Tibial artery (tissue), 4 donors: ENCODE data around the gene BCAR1.

Experiments
- DNase-seq, 2 donors: peaks; one replicate each; pipeline ENCODE4 v3.0.0-alpha.2; 2019
- H3K27ac ChIP-seq, 2 donors: fragments of 200-600 bp; sonication (generic) in 1 of 2; 1 replicate in 1 of 2; 2 replicates in 1 of 2; pipeline ENCODE4 v1.5.1; 2018 to 2019; ENCODE audit warnings: mild to moderate bottlenecking in 1 of 2
- H3K27me3 ChIP-seq, 2 donors: fragments of 200-600 bp; sonication (generic) in 1 of 2; one replicate each; pipeline versions ENCODE4 v1.5.1 to v1.6.0; 2016 to 2019
- H3K36me3 ChIP-seq, 3 donors: fragments of 200-600 bp; sonication (generic) in 2 of 3; one replicate each; pipeline ENCODE4 v1.5.1; 2016 to 2019; ENCODE audit warnings: mild to moderate bottlenecking in 2 of 3
- H3K4me1 ChIP-seq, 4 donors: fragments of 200-600 bp; sonication (generic) in 2 of 4; 1 replicate in 3 of 4; 2 replicates in 1 of 4; pipeline ENCODE4 v1.5.1; 2016 to 2019
- H3K4me3 ChIP-seq, 2 donors: fragments of 200-600 bp; sonication (generic) in 1 of 2; 1 replicate in 1 of 2; 2 replicates in 1 of 2; pipeline ENCODE4 v1.5.1; 2018 to 2019; ENCODE audit warnings: mild to moderate bottlenecking in 2 of 2
- H3K9me3 ChIP-seq, 3 donors: fragments of 200-600 bp; sonication (generic) in 1 of 3; one replicate each; pipeline ENCODE4 v1.5.1; 2016 to 2019
- intact Hi-C: fragments of 100-400 bp; cut with DNase I; formaldehyde crosslinking; loops from one replicate; pipeline ENCODE4 v1.15.0; 2023; ENCODE audit warnings: low total_unique reads
- TF ChIP-seq, protein P1 (sequence below), 2 experiments: fragments of 200-600 bp in 1 of 2; fragments of 450-650 bp in 1 of 2; IDR thresholded peaks; one replicate each; pipeline ENCODE4 v1.5.1; 2017 to 2019; ENCODE audit warnings: antibody characterized with exemption in 2 of 2, mild to moderate bottlenecking in 1 of 2, moderate library complexity in 1 of 2

Gene BCAR1

GRCh38 chr16:75233611-75233938 is 17.8 kb downstream of the BCAR1 start:
- H3K4me3 ChIP-seq = no peak overlapping the region
- H3K36me3 ChIP-seq = peaks cover 49 to 84% (median 56%) of the 10 kb centered on the region in 3 donors
- no peaks in the 10 kb centered on the region for H3K9me3 ChIP-seq
- peaks cover 0 to 50% (median 31%) of the 10 kb centered on the region in 4 donors for H3K4me1 ChIP-seq
- TF ChIP-seq, protein P1, sequence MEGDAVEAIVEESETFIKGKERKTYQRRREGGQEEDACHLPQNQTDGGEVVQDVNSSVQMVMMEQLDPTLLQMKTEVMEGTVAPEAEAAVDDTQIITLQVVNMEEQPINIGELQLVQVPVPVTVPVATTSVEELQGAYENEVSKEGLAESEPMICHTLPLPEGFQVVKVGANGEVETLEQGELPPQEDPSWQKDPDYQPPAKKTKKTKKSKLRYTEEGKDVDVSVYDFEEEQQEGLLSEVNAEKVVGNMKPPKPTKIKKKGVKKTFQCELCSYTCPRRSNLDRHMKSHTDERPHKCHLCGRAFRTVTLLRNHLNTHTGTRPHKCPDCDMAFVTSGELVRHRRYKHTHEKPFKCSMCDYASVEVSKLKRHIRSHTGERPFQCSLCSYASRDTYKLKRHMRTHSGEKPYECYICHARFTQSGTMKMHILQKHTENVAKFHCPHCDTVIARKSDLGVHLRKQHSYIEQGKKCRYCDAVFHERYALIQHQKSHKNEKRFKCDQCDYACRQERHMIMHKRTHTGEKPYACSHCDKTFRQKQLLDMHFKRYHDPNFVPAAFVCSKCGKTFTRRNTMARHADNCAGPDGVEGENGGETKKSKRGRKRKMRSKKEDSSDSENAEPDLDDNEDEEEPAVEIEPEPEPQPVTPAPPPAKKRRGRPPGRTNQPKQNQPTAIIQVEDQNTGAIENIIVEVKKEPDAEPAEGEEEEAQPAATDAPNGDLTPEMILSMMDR (IDR thresholded peaks at IDR 0.05) = no peak
- DNase-seq = no peak
- intact Hi-C loops = no loop called here
- H3K27ac ChIP-seq = peak overlapping the region; percentile 44 to 61
- no peaks in the 10 kb centered on the region for H3K27me3 ChIP-seq

GRCh38 chr16:75231570-75231969 is 19.9 kb downstream of the BCAR1 start:
- Histone ChIP-seq H3K4me3 (no peak overlapping the region), H3K36me3 (peaks cover 59 to 86% (median 68%) of the 10 kb centered on the region in 3 donors), H3K27ac (no peak overlapping the region), H3K9me3 (no peaks in the 10 kb centered on the region), H3K4me1 (peaks cover 0 to 29% (median 12%) of the 10 kb centered on the region in 4 donors), H3K27me3 (no peaks in the 10 kb centered on the region)
- intact Hi-C loops = no loop called here
- no peak for DNase-seq
- TF ChIP-seq, protein P1 (IDR thresholded peaks at IDR 0.05) = no peak

DNA sequence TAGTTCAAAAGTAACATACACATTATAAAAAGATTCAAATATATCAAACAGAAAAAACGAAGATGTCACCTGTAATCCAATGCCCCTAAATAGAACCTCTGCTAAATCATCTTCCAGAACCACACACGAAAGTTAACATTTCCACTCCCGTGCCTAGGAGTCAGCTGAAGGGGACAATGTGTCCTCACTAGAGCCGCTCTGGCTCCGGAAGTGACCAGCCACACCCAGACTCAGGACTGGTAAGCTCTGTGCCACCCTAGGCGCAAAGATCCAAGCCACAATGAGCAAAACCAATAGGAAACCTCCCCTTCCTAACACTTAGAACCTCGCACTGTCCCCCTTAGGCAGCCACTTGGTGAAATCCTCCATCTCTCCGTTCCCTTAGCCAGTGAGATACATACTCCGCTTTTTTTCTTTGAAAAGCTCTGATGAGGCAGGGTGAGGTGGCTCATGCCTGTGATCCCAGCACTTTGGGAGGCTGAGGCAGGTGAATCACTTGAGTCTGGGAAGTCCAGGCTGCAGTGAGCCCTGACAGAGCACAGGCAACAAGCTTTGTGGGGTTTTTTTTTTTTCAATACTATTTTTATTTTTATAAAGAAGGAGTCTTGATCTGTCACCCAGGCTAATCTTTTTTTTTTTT is 20.8 kb downstream of the BCAR1 start:
- intact Hi-C loops = no loop called here
- Histone ChIP-seq H3K4me1 (peaks cover 0 to 27% (median 12%) of the 10 kb centered on the region in 4 donors), H3K4me3 (no peak overlapping the region), H3K36me3 (peaks cover 57 to 76% (median 66%) of the 10 kb centered on the region in 3 donors), H3K27me3 (no peaks in the 10 kb centered on the region), H3K27ac (no peak overlapping the region), H3K9me3 (no peaks in the 10 kb centered on the region)
- TF ChIP-seq, protein P1 (IDR thresholded peaks at IDR 0.05) = no peak
- DNase-seq = no peak

- intact Hi-C loops = loop anchor here (5.0 kb wide), 1 partner anchor 153 kb away; no protein-coding TSS in a partner anchor
- peak in 1 of 2 donors; percentile 67 for DNase-seq
Measured at GRCh38 chr16:75229172-75230031, 22.0 kb downstream of the BCAR1 start.

DNA sequence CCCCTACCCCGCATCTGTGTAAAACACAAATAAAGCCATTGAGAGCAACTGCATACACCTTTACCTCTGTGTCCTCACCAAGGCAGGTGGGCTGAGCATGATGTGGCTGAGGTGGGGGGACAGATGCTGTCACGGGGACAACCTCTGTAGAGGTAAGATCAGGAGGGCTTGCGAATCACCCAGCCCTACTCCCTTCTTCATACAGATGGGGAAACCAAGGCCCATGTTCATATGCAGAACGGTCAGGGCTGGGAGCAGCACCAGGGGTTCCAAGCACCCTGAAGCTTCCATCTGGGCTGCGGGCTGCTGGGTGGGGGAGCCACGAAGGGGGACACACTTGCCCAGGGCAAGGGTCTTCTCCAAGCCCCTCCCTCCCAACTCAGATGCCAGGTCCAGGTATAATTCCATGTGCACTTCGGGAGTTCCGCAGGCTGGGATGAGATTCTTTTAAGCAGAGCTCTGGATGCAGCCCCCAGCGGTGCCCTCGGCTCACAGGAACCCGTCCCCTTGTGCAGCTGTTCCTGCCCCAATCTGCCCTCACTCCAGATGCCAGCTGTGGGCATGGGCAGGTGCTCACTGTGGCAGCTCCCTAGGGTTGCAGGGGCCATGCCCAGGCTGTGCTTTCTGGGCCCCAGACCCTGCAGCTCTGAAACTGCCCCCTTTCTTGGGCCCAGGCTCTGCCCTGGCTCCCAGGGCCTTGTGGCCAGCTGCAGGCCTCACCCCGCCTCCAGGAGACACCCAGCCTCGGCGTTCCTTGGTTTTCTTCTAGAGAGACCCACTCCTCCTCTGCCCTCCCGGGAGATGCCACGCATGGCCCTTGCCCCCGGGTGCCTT is 23.1 kb downstream of the BCAR1 start:
- H3K4me1 ChIP-seq = peaks cover 0 to 14% (median under 1%) of the 10 kb centered on the region in 4 donors
- no peaks in the 10 kb centered on the region for H3K9me3 ChIP-seq
- H3K27me3 ChIP-seq = no peaks in the 10 kb centered on the region
- intact Hi-C loops = loop anchor here (5.0 kb wide), 1 partner anchor 154 kb away; no protein-coding TSS in a partner anchor
- H3K36me3 ChIP-seq = peaks cover 44 to 58% (median 48%) of the 10 kb centered on the region in 3 donors
- DNase-seq = no peak
- TF ChIP-seq, protein P1 (IDR thresholded peaks at IDR 0.05) = no peak
- no peak overlapping the region for H3K4me3 ChIP-seq
- no peak overlapping the region for H3K27ac ChIP-seq

More at GRCh38 chr16:75229172-75230031, 22.0 kb downstream of the BCAR1 start:
- H3K4me3 ChIP-seq = no peak overlapping the region
- no peaks in the 10 kb centered on the region for H3K27me3 ChIP-seq
- peaks cover 0 to 21% (median 8%) of the 10 kb centered on the region in 4 donors for H3K4me1 ChIP-seq
- TF ChIP-seq, protein P1 (IDR thresholded peaks at IDR 0.05) = no peak
- H3K36me3 ChIP-seq = peaks cover 47 to 64% (median 54%) of the 10 kb centered on the region in 3 donors
- no peaks in the 10 kb centered on the region for H3K9me3 ChIP-seq
- no peak overlapping the region for H3K27ac ChIP-seq
